GM18519 (cell line): ENCODE data around the gene NOX1.

Source experiments
- ATAC-seq: cut with Tn5 transposase; IDR thresholded peaks from one replicate; pipeline ENCODE4 v1.9.1; 2021; ENCODE audit warnings: mild to moderate bottlenecking, moderate library complexity; ENCODE audit not compliant: unreplicated experiment, low FRiP score

The NOX1 gene

DNA sequence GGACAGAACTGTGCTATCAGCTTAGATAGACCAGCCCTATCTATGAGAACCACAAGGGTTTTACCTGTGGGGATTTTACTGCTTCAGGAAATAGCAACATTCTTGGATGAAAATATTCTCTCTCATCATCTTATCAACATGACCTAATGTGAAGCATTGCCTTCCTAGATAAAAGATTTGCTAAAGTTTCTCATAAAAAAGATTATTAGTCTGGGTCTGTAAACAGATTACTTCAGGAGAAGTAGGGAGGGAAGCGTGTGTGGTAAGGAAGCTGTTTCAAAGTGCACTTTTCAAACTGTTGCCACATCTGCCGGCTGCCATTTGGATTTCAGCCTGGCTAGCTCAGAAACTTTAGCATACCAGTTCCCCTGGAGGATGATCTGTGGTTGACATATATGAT, at the start of gene NOX1:
TSS of gene NOX1 (minus strand) at position 35 of the 400 bp plus-strand sequence. CDS start 220 bp downstream, outside the sequence.
- ATAC-seq = no peak

DNA sequence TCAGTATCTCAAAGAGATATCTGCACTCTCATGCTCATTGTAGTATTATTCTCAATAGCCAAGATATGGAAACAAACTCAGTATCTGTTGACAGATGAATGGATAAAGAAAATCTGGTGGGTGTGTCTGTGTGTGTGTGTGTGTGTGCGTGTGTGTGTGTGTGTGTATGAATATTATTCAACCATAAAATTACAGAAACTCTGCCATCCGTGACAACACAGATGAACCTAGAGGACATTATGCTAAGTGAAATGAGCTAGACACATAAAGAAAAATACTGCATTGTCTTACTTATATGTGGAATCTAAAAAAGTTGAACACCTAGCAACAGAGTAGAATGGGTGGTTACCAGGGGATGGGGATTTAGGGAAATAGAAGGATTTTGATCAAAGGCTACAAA, 41.4 kb upstream of the NOX1 start:
- no peak for ATAC-seq

DNA sequence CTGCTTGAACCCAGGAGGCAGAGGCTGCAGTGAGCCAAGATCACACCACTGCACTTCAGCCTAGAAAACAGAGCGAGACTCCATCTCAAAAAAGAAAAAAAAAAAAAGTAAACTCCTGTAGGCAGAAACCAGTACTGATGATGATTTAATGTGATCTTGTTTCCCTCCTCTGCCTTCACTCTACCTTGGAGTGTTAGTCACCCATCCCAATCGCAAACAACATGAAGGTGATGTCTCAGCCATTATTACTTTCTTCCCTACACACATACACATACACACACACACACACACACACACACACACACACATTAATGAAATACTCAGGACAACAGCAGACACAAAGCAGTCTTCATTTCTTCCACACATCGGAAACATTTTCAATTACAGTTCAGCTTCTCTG, 39.0 kb upstream of the NOX1 start:
- ATAC-seq = no peak

DNA sequence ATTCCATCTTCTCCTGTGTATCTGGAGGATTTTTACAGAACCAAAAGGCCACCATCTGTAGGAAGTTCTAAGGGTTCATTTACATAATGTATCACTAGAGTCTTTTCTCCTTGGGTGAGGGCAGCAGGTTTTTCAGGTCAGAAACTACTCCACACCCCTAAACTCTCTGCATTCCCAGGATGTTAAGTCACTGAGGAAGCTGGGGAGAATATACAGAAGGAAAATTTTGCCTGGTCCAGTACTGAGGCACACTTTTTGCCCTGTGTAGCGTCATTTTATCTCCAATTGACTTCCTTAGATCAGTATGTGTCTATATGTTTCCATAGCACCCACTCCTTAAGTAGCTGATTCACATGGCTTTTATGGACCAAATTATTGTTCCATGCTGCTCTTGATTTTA, 37.6 kb upstream of the NOX1 start:
- no peak for ATAC-seq

DNA sequence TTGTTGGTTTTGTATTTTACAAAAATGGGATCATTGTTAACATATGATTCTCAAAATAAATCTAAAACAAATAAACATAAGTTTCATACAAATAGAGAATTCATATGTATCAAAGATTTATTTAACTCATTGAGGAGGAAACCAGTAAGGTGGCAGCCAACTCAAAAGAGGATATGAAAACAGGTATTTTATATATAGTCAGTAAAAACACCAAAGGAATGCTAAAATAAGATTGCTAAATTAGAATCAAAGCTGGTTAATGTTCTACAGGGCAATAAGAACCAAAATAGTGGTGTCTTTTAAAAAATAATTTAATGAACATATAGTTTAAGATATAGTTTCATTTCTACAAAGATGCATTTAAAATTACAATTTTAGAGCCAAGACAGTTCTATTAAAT, 31.5 kb upstream of the NOX1 start:
- ATAC-seq = no peak

DNA sequence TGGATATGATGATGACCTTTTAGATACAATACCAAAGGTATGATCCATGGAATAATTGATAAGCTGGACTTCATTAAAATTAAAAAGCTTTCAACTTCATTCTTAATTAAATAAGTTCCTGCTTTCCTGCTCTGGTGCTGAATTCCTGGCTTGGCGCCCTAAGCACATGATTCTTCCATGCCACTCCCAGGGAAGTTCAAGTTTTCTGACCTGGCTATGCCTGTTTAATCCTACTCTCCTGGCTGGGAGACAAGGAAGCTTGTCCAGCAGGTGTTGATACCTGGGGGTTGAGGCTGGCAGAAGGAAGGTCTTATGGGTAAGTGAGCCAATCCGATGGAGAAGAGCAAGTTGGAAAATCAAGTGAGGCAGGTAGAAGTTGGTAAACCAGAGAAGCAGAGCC, 30.3 kb upstream of the NOX1 start:
- ATAC-seq = no peak

DNA sequence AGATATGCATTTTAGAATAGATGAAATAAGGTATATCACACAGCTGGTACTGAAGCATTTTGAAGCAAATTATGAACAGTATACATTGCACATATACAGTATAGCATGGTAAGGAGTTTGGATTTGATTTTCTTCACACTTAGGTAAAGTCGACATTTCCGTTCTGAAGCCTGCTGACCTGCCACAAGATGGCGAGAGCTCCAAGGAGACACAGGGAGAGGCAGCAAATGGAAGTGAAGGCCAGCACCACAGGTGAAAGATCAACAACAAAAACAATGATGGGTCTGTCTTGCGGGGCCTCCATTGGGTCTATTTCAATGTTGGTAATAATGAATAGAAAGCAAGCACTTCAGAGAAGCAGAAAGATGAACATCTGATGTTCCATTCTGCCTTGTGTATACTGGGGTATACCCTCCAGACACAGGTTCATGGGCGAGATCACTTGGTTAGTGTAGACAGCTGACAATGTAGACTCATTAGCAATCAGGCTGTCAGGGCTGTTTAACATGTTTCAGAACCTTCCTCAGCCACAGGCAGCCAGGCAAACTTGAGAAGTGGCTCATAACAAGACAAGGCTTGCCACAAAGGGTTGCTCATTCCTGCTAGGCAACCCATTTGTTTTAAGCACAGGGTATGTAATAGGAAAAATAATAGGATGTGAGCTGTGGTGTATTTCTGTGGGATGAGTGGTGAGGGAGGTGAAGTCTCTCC, 21.4 kb upstream of the NOX1 start:
- ATAC-seq = peak; percentile 58

DNA sequence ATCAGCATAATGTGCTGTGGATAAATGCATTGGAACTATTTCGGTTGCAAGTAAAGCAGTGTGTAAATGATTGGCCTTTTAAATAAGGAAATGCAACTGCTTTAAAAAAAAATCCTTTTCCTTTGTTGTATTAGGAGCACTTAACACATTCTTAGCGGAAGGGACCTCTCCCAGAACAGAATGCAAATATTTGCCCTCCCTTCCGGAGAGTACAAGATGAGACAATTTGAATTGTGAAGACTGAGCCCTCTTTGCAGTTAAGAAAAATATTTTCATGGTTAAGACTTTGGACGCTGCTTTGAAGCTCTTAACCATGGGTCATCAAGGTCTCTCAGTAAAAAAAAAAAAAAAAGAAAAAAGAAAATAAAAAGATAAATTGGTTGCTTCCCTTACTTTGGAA, 9.5 kb upstream of the NOX1 start:
- ATAC-seq = no peak

DNA sequence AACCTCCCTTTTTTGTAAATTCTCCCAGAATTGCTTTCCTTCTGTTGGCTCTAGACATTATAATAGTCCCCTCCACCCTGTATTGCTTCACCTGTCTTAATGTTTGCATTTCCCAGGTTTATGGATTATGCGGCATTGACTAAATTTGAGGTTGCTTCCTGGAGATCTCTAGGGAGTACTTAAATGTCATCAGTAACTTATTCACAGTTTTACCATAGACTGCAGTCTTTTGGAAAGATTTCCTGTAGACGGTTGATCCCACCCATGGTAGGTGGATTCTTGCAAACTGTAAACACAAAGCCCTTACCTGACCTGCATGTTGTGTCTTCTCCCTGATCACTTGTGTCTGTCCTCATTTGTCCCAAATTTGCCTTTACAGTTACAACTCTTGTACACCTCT, 6.2 kb upstream of the NOX1 start:
- no peak for ATAC-seq

DNA sequence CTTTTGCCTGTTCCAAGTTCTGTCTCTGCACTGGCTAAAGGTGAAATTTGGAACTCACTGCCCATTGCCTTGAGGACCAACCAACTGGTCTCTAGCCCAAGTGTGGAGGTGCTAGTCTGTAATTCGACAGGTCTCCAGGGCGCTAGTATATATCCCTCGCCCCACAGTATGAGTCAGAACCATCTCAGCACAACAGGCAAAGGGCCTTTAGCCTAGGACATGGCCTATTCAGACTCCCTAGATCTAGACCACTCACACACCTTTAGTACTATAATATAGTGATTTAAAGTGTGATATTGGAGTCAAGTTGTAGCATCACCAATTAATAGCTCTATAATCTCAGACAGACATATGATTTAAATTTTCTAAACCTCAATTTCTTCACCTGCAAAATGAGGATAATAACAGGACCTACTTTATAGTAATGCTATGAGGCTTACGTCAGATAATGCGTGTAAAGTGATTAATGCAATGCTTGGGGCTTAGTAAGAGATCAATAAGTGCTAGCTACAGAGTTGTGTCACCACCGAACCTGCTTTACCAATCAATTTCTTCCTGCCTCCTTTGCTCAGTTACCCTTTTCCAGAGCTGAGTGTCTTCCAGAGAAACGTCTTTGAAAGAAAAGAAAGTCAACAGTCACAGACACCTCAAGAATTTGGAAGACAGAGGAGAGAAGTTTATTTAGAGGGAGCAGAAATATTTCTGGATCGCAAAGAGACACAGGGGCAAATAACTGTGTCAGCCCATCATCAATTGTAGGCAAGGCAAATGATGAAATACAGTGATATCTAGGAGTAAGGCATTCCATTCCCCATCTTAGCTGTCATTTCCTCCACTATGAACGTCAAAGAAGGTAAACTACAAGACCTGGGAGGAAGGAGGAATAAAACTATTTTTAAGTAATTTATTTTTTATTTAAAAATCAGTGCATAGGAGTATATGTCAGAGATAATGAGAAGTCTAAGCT, 2.3 kb downstream of the NOX1 start:
- ATAC-seq = no peak

DNA sequence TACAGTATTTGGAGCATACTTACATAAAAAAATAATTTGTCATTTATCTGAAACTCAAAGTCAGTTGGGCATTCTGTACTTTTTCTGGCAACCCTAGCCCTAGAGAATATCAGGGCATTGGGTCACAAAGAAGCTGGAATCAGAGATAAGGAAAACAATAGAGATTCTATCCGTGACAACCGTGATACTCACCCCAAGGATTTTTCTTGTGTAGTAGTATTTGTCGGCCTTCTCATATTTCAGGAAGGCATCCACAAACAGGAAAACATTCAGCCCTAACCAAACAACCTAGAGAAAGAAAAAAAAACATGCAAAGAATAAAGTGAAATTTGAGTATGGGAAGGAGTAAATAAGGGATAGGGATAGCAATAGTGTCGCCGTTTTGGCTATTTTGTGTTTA, 3.6 kb downstream of the NOX1 start:
- ATAC-seq = no peak

DNA sequence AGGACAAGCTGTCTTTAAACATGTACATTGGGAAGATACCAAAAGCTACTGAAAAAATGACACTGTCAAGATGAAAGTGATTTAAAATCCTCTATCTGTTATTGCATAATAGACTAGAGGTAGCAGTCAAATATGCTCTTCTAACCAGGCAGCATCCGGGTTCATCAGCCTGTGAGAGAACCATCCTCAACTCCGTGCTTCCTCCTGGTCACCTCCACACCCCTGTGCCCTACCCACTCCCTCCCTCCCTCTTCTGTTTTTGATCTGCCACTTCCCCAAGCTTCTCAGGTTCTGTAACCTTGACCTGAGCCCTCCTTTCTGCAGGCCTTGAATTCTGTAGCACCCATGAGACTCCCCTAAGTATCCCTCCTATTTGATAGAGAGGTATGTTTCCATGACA, 5.9 kb downstream of the NOX1 start:
- ATAC-seq = no peak

DNA sequence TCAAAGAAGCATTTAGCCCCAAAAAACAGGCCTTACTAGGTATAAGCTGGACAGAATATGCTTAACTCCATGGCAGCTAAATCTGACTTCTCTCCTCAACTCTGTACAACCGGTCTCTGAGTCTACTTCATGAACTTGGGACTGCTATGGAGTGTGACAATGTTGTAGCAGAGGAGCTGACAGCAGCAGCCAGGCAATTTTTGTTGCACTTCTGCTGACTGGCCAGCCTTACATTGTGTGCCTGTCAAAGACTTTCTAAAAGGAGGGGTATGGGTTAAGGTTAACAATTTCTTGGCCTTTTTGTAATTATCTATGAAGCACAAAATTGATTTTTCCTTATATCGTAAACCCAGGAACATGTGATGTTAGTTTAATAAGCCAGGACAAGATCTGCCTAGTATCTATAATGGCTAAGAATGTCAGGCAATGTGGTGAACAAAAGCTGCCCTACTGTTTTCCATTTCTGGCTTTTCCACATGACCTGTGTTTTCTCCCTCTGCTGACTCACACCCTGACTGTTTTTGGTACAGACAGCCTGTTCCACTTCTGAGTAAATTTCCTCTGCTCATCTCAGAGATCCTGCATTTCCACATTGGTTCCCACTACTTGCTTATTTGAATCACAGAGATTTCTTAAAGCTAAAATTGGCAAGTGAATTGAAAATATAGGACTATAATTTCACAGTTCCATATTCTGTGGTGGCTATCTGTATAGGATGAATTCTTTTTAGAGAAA, 9.3 kb downstream of the NOX1 start:
- ATAC-seq = no peak

DNA sequence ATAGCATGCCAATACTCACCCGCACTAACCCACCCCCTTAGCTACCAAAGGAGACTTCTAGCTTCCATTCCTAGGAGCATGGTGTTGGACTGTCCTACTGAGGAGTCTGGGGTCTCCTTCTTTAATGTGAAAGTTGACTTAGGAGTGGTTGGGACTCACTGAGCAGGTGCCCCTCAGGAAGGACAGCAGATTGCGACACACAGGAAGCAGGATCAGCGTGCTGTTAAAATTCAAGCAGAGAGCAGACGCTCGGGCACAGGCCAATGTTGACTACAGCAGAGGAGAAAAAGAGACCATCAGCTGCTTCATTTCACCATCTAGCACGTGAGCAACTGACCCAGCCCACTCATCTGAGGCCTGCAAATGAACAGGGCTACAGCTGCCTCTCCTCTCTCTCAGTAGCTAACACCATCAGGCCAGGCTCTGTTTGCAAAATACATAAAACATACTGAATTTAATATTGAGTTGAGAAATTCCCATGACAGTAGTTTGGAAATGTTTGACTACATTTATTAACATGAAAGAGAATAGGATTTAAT, 10.8 kb downstream of the NOX1 start:
- no peak for ATAC-seq

DNA sequence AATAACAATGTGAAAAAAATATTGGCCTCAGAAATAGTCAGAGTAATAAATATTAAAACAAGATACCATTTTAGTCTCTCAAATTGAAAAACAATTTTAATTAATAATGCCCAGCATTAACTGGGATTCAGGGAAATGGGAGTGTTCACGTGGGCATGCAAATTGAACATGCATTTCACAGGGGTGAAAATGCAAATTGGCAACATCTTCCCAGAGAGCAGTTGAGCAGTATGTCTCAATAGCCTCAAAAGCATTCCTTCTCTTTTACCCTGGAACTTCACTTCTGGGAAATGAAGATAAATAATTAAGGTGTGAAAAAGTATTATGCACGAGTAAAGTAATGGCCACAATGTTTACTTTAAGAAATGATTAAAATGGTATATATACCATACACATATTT, 21.3 kb downstream of the NOX1 start:
- no peak for ATAC-seq

DNA sequence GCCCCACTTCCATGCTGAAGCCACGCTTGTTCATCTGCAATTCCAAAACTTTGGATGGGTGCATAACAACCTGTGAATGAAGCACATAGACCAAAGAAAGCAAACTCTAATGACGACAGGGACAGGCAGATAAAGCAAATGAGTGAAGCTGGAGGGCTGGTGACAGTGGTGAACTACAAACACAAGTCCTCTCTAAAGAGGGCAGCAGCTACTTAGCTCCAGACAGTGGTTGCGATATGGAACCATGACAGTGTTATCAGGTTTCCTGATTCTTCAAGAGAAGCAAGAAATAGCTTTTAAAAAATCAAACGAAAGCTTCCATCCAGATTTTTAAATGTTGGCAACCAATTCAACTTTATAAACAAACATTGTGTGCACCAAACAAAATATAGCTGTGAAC, 23.8 kb downstream of the NOX1 start:
- ATAC-seq = no peak

DNA sequence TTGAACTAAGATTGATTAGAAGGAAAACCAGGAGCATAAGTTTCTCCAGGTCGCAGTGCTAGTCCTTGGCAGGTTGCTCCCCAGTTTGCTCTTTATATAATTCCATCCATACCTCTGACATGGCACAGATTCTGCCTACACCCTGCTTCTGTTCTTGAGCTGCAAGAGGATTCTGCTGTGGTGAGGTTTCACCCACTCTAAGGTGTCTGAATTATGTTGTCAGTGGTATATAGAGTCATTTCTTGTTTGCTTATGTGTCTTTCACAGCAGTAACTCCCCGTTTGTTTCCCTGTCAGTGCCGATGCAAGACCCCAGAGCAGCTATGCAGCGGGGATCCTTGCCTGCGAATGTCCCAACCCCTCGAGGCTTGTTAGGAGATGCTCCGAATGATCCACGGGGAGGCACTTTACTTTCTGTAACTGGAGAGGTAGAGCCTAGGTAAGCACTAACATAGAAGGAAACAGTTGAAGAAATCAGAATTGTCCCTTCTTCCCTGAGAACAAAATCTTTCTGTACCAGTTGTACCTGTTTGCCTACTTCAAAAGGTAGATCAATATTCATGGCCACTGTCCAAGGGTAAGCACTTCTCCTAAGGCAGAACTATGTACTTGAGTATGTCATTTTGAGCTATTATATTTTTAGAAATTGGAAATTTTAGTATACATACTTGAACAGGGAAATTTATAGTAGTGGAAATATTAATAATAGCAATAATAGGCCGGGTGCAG, 42.8 kb downstream of the NOX1 start:
- ATAC-seq = no peak

DNA sequence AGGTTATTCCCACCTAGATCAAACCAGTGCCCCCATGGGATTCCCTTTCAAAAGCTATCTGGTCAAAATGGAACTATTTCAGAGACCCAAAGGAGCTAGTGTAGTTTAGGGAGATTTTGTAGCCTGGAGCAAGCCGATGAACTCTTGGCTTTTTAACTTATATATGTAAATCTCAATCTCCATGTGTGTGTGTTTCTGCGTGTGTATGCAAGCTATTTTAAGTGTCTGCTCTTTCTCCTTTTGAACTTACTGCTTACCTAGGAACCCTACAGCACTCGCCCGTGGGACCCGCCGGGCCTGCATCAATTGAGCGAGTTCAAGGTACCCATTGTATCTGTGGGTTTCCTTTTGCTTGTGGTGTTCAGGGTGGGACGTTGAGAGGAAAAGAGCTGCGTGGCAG, 43.6 kb downstream of the NOX1 start:
- peak; percentile 38 for ATAC-seq

DNA sequence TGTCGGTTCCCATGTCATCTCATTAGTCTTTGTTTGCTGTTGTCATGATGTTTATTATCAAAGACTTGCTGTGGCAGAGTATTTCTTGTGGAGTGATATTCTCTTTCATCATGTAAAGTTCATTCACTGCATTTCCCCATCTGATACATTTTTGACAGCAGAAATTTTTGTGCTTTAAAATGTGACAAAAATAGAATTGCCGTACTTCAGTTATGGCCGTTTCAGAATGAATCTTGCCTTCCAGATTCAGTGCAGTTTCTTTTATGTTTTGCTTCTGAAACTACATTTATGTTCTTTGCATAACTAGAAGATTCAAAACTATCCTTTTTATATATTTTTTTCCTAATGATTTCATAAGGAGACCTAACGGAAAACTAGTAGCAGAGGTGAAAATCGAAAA, 44.0 kb downstream of the NOX1 start:
- ATAC-seq = peak; percentile 23

DNA sequence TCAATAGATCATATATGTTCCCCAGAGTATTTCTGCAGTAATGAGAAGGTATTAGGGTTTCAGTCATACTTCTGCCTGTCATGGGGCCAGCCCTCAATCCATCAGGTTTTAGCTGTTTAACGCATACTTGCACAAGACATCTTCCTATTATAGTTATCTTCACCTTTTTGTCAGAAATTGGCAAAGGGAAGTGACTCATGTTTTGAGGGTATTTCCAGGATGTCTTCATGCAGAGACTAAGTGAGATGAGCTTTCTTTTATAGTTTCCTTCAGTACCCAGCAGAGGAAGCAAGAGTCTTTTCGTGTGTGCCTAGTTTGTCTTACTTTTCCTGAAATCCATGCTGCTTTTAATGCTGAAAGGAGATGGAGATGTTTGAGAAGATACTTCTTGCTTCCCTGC, 44.4 kb downstream of the NOX1 start:
- ATAC-seq = peak; percentile 71
